GM19463 (cell line): ENCODE data around the gene TFAP2D.

Experiments
- ATAC-seq: cut with Tn5 transposase; IDR thresholded peaks from one replicate; pipeline ENCODE4 v1.9.1; 2021; ENCODE audit warnings: mild to moderate bottlenecking, moderate library complexity; ENCODE audit not compliant: unreplicated experiment

Gene TFAP2D

DNA sequence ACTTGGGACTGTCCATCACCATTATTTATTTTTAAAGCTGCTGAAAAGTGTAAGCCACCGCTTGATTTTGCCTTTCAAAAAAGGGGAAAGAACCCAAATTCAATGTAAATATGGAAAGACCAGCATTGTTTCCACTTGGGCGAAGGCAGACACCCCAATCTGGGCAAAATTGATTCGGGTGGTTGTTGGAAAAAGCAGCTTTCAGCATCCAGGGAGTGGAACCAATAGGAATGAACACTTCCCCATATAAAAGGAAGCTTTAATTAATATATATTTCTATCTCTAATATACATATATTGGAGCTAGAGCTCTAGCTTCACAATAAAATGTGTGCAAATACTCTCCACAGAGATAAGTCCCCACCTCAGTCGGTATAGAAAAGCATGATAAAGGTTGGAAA, at the start of gene TFAP2D:
TFAP2D (plus strand) TSS at position 301 of the 400 bp plus-strand sequence. CDS start 530 bp downstream, outside the sequence.
- ATAC-seq = no peak

DNA sequence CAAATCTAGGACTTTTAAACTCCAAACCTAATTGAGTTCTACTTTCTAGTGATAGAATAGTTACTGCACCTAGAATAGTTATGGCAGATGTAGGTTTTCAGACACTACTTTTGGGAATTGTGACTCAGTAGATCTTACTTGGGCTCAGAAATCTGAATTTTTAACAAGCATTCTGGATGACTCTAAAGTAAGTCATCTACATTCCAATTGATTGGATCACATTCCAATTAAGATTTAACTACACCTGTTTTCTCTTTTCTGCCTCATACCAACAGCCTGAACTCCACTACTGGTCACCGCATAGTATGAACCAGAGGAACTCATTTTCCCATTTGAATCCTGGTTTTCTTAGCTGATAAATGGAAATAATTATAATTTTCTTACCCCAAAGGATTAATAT, 49.5 kb upstream of the TFAP2D start:
- no peak for ATAC-seq

DNA sequence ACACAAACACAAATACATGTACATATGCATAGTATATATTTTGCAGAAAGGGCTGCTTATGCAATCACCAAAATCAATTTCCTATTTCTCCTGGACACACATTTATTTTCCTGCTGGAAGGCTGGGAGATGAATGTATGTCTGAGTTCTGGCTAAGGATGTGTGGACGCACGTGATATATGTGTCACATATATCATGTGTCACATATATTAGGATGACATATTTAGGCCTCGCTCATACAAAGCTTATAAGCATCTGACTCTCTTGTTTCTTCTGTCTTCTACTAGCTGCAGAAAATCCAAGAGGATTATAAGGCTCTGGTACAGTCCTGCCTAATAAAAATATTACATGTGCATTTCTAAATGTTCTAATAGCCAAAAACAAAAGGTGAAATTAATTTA, 47.2 kb upstream of the TFAP2D start:
- no peak for ATAC-seq

DNA sequence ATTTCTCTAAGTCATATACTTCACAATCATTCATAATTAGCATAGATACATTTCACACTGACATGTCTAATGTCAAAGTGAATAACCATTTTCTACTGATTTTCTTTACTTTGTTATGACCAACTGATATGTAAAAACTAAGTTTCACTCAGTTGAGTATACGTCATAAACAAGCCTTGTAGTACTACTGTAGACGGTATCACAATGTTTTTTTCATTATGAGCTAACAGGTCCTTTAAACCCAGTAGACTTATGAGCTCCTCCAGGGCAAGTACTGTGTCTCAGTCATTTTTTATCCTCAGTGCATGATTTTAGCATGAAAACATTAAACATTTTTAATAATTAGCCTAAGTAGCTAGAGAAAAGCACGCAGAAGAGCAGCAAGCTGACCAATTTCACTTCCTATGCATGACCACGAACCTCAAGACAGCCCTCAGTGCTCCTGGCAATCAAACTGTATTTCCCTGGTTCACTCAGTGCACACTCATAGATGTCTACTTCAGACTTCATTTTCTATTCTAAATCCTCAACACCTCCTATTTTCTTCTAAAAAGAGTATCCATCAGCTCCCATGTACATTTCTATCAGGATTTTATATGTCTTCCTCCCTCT, 32.0 kb upstream of the TFAP2D start:
- peak; percentile 79 for ATAC-seq

DNA sequence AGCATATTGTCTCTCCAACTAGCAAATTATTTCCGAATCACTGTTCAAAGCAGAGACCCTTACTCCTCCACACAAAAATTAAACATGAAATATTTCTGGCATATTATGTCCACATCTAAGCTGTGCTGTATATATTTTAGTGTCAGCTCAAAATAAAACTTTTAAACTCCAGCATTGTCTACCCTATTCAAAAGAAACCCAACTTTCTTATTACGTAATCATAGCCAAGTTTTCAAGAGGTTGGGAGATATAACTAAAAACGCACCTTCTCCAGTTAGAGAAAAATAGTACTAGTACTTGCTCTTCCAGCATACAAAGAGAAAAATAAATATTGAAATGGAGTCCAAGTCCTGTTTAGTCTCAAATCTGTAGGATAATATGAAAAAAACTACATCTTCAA, 24.1 kb upstream of the TFAP2D start:
- no peak for ATAC-seq

DNA sequence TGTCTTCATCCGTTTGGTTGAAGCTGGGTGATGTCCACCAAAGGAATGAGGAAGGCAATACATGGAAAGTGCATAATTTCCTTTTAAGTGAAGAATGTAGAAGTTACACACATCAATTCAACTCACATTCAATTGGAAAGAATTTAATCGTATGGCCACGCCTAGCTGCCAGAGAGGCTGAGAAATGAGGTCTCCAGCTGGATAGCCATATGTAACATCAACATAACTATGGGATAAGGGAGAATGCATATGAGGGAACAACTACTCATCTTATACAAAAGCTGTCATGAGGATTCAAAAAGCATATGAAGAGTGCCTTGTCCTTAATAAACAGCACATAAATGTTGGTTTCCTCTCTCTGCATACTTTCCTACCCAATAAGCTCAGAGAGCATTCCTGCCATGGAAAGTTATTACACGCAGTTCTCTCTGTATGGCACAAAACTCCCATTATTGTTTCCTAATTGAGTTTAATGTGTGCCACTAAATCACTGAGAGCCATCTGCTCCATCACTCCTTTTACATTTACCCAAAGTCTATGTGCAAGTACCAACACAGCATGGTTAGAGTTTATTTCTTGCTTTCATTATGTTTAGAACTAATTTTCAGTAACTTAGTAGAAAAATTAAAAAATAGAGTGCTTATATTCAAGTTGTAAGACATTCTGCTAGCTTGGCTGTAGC, 21.4 kb upstream of the TFAP2D start:
- ATAC-seq = no peak

DNA sequence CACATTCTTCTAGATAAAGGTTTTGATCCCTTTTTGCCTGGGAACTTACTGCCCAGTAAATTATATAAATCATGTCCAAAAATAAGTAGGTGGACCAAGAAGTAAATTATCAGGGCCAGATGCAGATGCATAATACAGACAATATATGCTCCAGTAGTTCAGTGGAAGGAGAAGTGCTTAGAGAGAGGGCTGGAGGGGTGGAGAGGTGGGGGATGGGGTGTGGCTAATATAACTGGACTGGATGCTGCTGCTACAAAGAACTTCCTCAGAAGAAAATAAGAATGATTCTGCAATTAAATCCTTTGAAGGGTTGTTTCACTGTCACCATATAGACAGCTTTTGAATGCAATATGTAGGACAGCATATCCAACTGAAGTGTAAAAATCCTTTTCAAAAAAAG, 14.8 kb upstream of the TFAP2D start:
- ATAC-seq = no peak

DNA sequence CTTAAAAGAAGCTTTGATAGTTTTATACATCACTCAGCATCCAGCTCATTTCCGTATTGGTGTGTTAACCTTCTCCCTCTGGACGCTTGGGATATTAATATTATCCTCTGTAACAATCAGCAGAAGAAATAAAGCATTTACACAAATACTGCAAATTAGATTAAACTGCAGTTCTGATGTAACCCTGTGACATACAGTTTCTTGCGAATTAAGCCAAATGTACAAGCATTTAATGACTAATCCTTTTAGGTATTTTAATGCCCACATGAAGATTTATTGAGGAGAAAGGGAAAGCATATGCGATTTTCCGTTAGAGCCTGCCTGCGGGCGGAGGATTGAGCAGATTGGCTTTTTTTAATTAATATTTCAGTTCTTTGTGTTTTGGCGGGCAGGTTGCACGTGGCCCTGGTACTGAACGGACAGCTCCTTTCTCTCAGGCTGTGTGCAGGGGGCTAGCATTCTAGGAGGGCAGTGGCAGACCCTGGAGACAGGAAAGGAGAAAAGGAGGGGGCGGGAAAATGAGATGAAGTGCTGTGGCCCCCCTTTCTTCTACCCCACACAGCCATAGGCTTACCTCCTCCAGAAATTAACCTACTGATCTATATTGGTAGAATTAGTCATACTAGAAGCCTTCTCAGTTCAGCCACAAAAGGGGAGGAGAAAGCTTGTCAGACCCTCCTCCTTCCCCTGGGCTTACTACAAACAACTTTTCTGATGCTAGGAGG, 14.1 kb upstream of the TFAP2D start:
- ATAC-seq = no peak

DNA sequence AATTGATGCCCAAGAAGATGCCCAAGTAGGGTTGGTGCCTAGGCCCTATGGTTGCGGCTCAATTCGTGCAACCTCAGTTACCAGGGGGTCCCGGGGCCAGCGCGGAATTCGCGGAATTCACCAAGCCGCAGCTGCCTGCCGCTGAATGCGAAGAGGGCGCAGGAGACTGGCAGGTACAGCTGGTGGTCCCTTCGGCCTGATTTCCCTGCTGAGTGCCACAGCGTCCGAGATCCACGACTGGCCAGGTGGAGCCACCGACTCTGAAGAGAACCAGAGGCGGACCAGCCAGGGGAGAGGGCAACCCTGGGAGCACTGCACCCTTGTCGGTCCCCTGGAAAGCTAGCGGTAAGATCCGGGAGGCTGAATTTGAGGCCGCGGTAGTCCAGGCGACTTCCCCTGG, 6.8 kb upstream of the TFAP2D start:
- no peak for ATAC-seq

DNA sequence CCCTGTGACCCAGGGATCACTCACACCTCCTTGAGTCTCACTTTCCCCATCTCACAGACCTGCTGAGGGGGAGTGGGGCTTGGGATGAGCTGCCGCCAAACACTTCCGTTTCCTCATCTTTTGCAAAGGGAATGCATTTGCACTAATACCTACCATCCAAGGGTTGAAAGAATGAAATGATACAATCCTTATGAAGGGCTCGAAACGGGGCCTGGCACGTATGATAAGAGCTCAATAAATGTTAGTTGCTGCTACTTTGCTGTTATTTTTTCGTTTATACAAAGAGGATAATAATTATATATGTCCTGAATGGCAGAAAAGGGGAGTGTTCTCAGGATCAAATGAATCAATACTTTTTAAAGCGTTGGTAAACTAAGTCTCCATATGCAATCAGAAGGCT, 6.1 kb upstream of the TFAP2D start:
- no peak for ATAC-seq

DNA sequence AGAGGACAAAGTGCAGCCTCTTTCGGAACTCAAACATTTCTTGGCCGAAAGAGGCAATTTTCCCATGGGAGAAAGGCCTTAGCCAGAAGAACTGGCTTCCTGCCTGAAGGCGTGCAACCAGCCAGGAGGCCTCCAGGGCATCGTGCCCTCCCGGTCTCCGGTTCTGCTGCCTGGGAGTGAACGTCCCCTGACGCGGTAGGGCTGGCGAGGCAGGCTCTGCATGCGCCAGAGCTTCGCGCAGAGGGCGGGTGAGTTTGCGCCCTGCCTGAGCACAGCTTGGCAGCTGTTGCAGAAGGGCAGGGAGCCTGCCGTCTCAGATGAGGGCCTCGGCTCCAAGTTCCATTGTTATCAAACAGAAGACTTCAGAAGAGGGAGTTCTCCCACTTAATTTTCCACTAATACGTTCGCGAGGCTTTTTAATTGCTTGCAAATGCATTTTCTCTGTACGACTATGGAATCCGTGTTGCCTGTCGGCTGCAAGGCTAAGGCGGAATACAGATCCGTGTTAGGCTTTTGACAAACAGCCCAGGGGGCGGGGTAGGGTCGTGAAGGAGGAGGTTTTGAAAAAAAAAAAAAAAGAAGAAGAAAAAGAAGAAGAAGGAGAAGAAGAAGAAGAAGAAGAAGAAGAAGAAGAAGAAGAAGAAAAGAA, 5.5 kb upstream of the TFAP2D start:
- ATAC-seq = no peak

DNA sequence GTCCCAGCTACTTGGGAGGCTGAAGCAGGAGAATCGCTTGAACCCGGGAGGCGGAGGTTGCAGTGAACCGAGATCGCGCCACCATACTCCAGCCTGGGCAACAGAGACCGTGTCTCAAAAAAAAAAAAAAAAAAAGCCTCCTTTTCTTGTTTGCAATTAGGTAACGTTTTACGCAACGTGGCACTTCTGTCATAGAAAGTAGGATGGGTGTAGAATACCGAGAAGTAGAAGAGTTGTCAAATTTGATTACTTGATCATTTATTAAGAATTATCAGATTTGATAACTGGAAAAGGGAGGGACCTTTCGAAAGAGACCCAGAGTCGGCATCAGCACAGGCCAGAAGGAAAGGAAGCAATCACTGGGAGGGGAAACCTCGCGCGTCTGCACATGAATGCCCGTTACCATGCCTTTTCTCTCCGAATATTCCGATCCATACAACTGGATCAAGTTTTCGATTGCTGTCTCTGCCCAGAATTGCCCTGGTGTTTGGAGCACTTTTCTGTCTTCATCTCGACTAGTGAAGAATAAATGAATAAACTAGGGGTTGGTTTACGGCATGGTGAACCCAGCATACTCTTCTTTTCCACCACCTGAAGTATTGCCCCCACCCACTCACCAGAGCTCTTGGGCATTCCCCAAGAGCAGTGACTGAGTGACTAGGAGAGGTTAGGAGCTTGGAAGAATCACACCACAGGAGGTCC, 4.5 kb upstream of the TFAP2D start:
- ATAC-seq = no peak

DNA sequence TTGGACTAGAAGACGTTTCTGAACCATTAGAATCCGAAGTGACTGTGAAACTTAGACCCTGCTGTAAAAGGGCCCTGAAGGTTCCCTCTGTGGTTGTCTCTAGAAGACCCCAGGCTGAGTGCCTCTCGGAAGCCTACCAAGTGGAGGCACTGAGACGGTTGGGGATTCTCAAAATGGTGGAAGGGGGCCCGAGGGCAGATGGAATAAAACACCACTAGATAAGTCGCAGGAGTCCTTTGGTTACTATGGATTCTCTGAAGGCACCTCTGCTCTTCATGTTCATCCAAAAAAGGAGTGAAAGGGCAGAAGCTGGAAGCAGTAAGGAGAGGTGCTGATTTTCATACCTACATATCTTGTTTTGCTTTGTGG, 4.0 kb upstream of the TFAP2D start:
- ATAC-seq = no peak

DNA sequence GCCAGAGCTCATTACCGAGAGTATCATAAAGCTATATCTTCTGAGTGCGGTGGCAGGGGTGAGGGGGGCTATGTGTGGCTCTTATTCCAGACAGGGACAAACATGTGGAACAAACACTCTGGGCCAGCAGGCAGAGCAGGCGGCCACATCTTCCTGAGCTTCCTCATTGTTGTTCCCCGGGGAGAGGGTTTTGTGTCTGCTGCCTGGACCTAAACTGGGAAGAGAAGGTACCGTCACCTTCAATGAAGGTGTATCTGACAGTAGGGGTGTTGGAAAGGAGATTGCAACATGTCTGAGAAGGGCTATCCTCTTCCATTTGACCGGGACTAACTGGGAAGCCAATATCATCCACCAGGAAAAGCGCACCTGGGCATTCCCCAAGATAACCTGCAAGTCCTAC, 1.6 kb upstream of the TFAP2D start:
- no peak for ATAC-seq

DNA sequence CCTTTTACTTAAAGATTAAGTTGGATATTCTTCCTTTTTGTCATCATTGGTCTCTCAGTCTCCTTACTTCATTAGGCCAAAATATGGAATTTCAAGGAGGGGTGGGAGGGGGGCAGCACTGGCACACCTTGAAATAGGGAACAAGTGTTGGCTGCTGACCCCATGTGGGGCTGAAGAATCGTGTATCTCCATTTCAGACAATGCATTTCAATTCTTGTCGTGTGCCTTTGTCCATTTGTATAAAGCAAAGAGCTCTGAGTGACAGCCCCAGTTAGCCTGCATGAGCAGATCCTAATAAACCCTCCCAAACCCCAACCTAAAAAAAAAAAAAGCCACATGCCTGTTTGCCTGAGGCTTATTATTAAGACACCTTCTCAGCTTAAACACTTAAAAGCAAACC, 1.0 kb upstream of the TFAP2D start:
- ATAC-seq = no peak

DNA sequence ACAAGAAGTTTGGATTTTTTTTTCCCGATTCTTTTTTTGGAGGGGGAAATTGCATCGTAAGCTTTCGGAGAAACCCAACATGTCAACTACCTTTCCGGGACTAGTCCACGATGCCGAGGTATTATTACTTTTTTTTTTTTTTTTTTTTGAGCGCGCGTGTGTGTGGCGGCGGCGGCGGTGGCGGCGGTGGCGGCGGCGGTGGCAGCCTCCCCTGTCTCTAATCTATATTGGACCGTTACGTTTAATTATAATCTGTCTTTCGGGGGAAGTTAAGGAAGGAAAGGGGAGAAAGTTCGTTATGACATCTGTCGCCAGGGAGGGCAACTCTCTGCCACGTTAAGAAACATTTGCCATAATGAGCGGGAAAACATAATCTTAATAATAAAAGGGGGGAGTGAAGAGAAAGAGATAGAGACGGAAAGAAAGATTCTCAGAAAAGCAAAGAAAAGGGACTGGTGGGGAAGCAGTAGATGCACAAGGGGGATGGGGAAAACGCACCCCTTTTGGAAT, 706 bp downstream of the TFAP2D start:
- no peak for ATAC-seq

DNA sequence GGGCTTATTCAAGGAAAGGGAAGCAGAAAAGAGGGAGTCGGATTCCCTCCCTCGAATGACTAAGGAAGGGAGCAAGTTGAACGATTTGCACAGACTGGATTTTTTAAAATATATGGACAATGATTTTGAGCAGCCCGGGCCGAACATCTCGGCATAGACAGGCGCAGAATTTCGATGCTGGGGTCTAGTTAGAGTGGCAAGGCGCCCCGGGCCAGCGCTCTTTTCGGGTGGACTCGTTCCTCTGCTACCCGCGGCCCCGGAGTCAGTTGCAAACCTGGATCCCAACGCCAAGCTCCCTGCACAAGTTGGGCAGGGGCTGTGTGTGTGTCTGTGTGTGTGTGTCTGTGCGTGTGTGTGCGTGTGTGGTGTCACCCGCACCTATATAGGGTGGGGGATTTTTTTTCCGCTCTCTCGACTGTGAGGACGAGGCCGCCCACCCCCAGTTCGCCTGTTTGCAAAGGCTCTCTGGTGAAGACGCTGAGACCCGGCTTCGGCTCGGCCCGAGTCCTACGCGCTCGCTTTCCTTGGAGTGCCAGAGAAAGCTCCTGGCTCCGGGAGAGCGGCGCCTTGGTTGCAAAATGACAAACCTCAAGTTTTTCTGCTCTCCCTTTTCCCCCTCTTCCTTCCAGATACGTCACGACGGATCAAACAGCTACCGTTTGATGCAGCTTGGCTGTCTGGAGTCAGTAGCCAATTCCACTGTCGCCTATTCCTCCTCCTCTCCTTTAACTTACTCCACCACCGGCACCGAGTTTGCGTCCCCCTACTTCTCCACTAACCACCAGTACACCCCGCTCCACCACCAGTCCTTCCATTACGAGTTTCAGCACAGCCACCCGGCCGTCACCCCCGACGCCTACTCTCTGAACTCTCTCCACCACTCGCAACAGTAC, 1.4 kb downstream of the TFAP2D start:
- ATAC-seq = no peak

DNA sequence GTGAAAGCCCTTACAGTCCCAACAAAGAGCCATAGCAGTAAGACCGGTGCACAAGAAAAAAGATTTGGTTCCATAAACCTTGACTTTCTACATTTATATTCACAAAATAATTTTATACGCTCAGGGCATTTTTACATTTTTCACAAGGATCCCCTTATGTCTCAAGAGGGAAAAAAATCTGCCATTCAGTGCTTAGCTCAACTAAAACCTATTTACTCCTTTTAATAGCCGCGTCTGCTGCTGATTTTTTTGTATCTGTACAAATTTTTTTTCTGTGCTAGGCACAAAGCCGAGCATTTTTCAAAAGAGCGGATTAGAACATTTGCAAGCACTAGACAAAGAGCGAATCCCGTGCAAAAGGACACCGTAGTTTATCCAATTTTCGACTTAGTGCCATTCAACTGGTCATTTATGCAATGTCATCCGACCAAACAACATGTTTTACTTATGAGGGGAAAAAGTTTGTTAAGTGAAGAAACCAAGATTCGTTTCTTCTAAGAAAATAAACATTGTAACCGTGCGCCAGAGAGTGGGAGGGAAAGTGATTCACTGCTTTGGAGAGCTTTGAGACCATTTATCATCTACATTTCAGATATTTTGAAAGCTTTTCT, 3.7 kb downstream of the TFAP2D start:
- no peak for ATAC-seq

DNA sequence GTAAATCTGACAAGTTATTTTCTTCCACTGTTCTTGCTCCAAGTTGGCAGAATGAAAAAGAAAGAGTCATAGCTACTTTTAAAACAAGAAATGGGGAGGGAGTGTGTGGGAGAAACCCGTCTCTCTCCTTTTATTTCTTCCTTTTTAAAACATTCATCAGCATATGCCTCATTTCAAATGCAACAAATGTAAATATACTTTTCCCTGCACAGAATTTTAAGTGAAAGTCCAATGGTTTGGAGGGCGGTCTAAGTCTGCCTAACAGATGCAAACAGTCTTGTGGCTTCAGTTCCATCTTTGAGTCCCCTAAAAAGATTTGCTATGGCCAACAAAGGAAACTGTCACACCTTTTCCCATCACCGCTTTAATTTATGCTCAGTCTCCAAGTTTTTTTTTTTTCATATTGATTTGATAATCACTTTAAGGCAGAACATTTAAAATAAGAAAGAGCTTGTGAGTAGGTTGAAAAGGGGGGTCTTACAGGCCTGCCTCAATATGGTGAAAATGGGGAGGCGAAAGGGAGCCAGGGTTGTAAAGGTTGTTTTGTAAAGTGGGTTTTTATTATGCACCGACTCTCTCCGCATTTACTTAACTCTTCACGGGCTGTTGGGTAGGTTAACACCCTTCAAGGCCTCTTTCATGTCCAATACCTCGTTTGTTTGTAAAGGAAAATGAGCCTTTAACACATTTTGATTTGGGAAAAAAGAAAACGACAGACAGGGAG, 4.6 kb downstream of the TFAP2D start:
- no peak for ATAC-seq
